DMS153 (cell line): ENCODE data around the gene CLIP2.
"Not testable (repeated sequence)": the region's sequence is repeated elsewhere in the genome, so short reads cannot be mapped to it uniquely, and the experiment has no call there.

ENCODE experiments used
- DNase-seq: peaks from one replicate; lab custom pipeline; 2025; lab: John Stamatoyannopoulos, UW

CLIP2 gene

GRCh38 chr7:74430961-74431466 is 141.8 kb downstream of the CLIP2 start:
- DNase-seq: peak; percentile 55

GRCh38 chr7:74437291-74437571 is 148.0 kb downstream of the CLIP2 start:
- not testable (repeated sequence) for DNase-seq

- DNase-seq: no peak
Observed at GRCh38 chr7:74438327-74438726, 149.1 kb downstream of the CLIP2 start.

GRCh38 chr7:74439541-74439940 is 150.3 kb downstream of the CLIP2 start:
- DNase-seq: no peak

GRCh38 chr7:74440143-74440542 is 150.9 kb downstream of the CLIP2 start:
- not testable (repeated sequence) for DNase-seq

GRCh38 chr7:74441801-74442200 is 152.6 kb downstream of the CLIP2 start:
- DNase-seq: no peak

- no peak for DNase-seq
Observed at GRCh38 chr7:74443543-74444247, 154.5 kb downstream of the CLIP2 start.

- no peak for DNase-seq
Observed at GRCh38 chr7:74449144-74449543, 159.9 kb downstream of the CLIP2 start.

GRCh38 chr7:74449809-74450397 is 160.7 kb downstream of the CLIP2 start:
- no peak for DNase-seq

GRCh38 chr7:74452748-74453321 is 163.6 kb downstream of the CLIP2 start:
- no peak for DNase-seq

GRCh38 chr7:74453322-74454011 is 164.3 kb downstream of the CLIP2 start, which contains the start of gene GTF2IRD1:
GTF2IRD1 (plus strand) TSS chr7:74453906; CDS start chr7:74508081, 54,175 bp downstream.
- no peak for DNase-seq

GRCh38 chr7:74454021-74454924 is 165.1 kb downstream of the CLIP2 start:
- no peak for DNase-seq

GRCh38 chr7:74454925-74455288 is 165.7 kb downstream of the CLIP2 start:
- no peak for DNase-seq

- DNase-seq: no peak
Observed at GRCh38 chr7:74455291-74455804, 166.1 kb downstream of the CLIP2 start.
